H1 (cell line): ENCODE results near the gene CACNB4. TPM values are rescaled to one million over a fixed set of nuclear protein-coding genes. Genes with fewer than 3 reads are reported as not detected.

Experiments
- CTCF ChIA-PET: fragments of 300-600 bp; sonication (Branson Sonifier 250); formaldehyde crosslinking; loops from one replicate; lab custom pipeline; 2021; ENCODE audit not compliant: partially characterized antibody; lab: Charles Lee
- POLR2A ChIA-PET: fragments of 300-600 bp; sonication (Branson Sonifier 250); formaldehyde crosslinking; loops from one replicate; lab custom pipeline; 2021; ENCODE audit warnings: inconsistent platforms; ENCODE audit not compliant: partially characterized antibody; lab: Charles Lee
- DNase-seq, 2 experiments: peaks; one replicate each; pipeline versions ENCODE4 v3.0.0 to v3.0.0-alpha.2; 2010 to 2022; ENCODE audit warnings: low spot score in 2 of 2, low read depth in 1 of 2, mixed read lengths in 1 of 2
- FAIRE-seq: peaks from 2 replicates; lab custom pipeline; 2011; peaks lifted over from hg19 to GRCh38; lab: Jason Lieb, UNC
- H2AFZ ChIP-seq: 2 replicates; pipeline ENCODE4 v1.8.1; 2012; ENCODE audit warnings: low read length, inconsistent platforms
- H2AK5ac ChIP-seq: 2 replicates; pipeline ENCODE4 v1.6.1; 2013; ENCODE audit warnings: low read depth, low read length
- H2BK120ac ChIP-seq: replicated peaks from 2 replicates; pipeline ENCODE3; 2013; ENCODE audit warnings: low read depth, low read length, inconsistent platforms
- H2BK12ac ChIP-seq: 2 replicates; pipeline ENCODE4 v1.6.1; 2013; ENCODE audit warnings: low read depth, low read length
- H2BK15ac ChIP-seq: 2 replicates; pipeline ENCODE4 v1.6.1; 2013; ENCODE audit warnings: low read length
- H2BK20ac ChIP-seq: 2 replicates; pipeline ENCODE4 v1.6.1; 2013; ENCODE audit warnings: low read length
- H2BK5ac ChIP-seq: 2 replicates; pipeline ENCODE4 v1.6.1; 2013; ENCODE audit warnings: low read depth, low read length
- H3K14ac ChIP-seq: 2 replicates; pipeline ENCODE4 v1.6.1; 2013; ENCODE audit warnings: inconsistent platforms; ENCODE audit not compliant: insufficient read length
- H3K18ac ChIP-seq: 2 replicates; pipeline ENCODE4 v1.6.1; 2013; ENCODE audit warnings: low read length; ENCODE audit errors: extremely low read depth
- H3K23ac ChIP-seq: 2 replicates; pipeline ENCODE4 v1.6.1; 2013; ENCODE audit warnings: inconsistent platforms; ENCODE audit not compliant: insufficient read length
- H3K23me2 ChIP-seq: 2 replicates; pipeline ENCODE4 v1.6.1; 2013; ENCODE audit warnings: low read depth, low read length
- H3K27ac ChIP-seq: 2 replicates; pipeline ENCODE4 v1.6.1; 2011; ENCODE audit warnings: low read depth, low read length, inconsistent platforms
- H3K27me3 ChIP-seq, 4 experiments: replicated peaks in 1 of 4; 1 replicate in 1 of 4; 2 replicates in 3 of 4; pipeline versions ENCODE4 v1.6.1 to v1.8.1; 2011 to 2013; ENCODE audit warnings: low read length in 3 of 4, mild to moderate bottlenecking in 3 of 4, inconsistent platforms in 2 of 4, mixed read lengths in 2 of 4, moderate library complexity in 1 of 4; ENCODE audit not compliant: control insufficient read depth in 3 of 4, insufficient read depth in 3 of 4; ENCODE audit errors: extremely low read depth in 1 of 4
- H3K36me3 ChIP-seq, 4 experiments: 2 replicates each; pipeline versions ENCODE4 v1.6.1 to v1.8.1; 2011 to 2013; ENCODE audit warnings: mild to moderate bottlenecking in 4 of 4, low read length in 3 of 4, moderate library complexity in 2 of 4, control low read depth in 1 of 4, inconsistent platforms in 1 of 4; ENCODE audit not compliant: insufficient read depth in 4 of 4, control insufficient read depth in 2 of 4
- H3K4ac ChIP-seq: replicated peaks from 2 replicates; pipeline ENCODE3; 2013; ENCODE audit warnings: low read length, low read depth, mixed read lengths, inconsistent platforms; ENCODE audit not compliant: insufficient read length
- H3K4me1 ChIP-seq, 4 experiments: replicated peaks in 1 of 4; 1 replicate in 1 of 4; 2 replicates in 3 of 4; pipeline versions ENCODE4 v1.6.1 to v1.8.1; 2011 to 2013; ENCODE audit warnings: low read length in 3 of 4, inconsistent platforms in 2 of 4, mixed read lengths in 1 of 4; ENCODE audit not compliant: insufficient read depth in 4 of 4, control insufficient read depth in 3 of 4
- H3K4me2 ChIP-seq, 2 experiments: 2 replicates each; pipeline versions ENCODE4 v1.6.1 to v1.8.1; 2011 to 2013; ENCODE audit warnings: low read depth in 2 of 2, low read length in 2 of 2, control low read depth in 1 of 2, inconsistent platforms in 1 of 2, mild to moderate bottlenecking in 1 of 2; ENCODE audit not compliant: insufficient read depth in 1 of 2
- H3K4me3 ChIP-seq, 4 experiments: fragments of 200-600, 300-600 bp in 1 of 4; sonication (generic), shearing (Covaris generic), sonication (Bioruptor Twin) in 1 of 4; 2 replicates each; pipeline versions ENCODE4 v1.5.1 to v1.8.1; 2011 to 2016; ENCODE audit warnings: low read length in 4 of 4, low read depth in 3 of 4, control low read depth in 2 of 4, inconsistent platforms in 2 of 4, mild to moderate bottlenecking in 2 of 4, mixed read lengths in 1 of 4, moderate library complexity in 1 of 4; ENCODE audit not compliant: insufficient read depth in 2 of 4; ENCODE audit errors: extremely low read depth in 1 of 4
- H3K56ac ChIP-seq: replicated peaks from 2 replicates; pipeline ENCODE3; 2013; ENCODE audit warnings: low read depth, mild to moderate bottlenecking, mixed read lengths, low read length, inconsistent platforms; ENCODE audit not compliant: insufficient read length
- H3K79me1 ChIP-seq: 2 replicates; pipeline ENCODE4 v1.6.1; 2013; ENCODE audit warnings: low read depth, low read length, control low read depth
- H3K79me2 ChIP-seq, 2 experiments: 2 replicates each; pipeline versions ENCODE4 v1.6.1 to v1.8.1; 2012 to 2013; ENCODE audit warnings: low read length in 2 of 2, mild to moderate bottlenecking in 2 of 2, inconsistent platforms in 1 of 2; ENCODE audit not compliant: insufficient read depth in 2 of 2, control insufficient read depth in 1 of 2
- H3K9ac ChIP-seq, 4 experiments: replicated peaks in 1 of 4; 1 replicate in 1 of 4; 2 replicates in 3 of 4; pipeline versions ENCODE4 v1.6.1 to v1.8.1; 2011 to 2013; ENCODE audit warnings: low read depth in 3 of 4, low read length in 3 of 4, control low read depth in 2 of 4, mild to moderate bottlenecking in 2 of 4, moderate library complexity in 2 of 4, inconsistent platforms in 1 of 4; ENCODE audit errors: extremely low read depth in 1 of 4
- H3K9me3 ChIP-seq, 2 experiments: 2 replicates each; pipeline versions ENCODE4 v1.6.1 to v1.8.1; 2012 to 2013; ENCODE audit warnings: mild to moderate bottlenecking in 2 of 2, moderate library complexity in 2 of 2, control low read depth in 1 of 2, inconsistent platforms in 1 of 2, low read depth in 1 of 2, low read length in 1 of 2, mixed read lengths in 1 of 2; ENCODE audit not compliant: insufficient read depth in 2 of 2
- H4K20me1 ChIP-seq, 2 experiments: replicated peaks in 1 of 2; 2 replicates each; pipeline versions ENCODE3 to v1.8.1; 2011 to 2013; ENCODE audit warnings: inconsistent platforms in 2 of 2, low read length in 2 of 2, mild to moderate bottlenecking in 1 of 2; ENCODE audit not compliant: insufficient read depth in 2 of 2, control insufficient read depth in 1 of 2
- H4K5ac ChIP-seq: 2 replicates; pipeline ENCODE4 v1.6.1; 2013; ENCODE audit warnings: low read length, low read depth, mixed read lengths, inconsistent platforms; ENCODE audit not compliant: insufficient read length
- H4K8ac ChIP-seq: 2 replicates; pipeline ENCODE4 v1.8.0; 2013; ENCODE audit warnings: mild to moderate bottlenecking, moderate library complexity, low read length, inconsistent platforms; ENCODE audit not compliant: insufficient read depth; ENCODE audit errors: extremely low read depth
- H4K91ac ChIP-seq: replicated peaks from 2 replicates; pipeline ENCODE3; 2013; ENCODE audit warnings: low read length, mixed read lengths, inconsistent platforms; ENCODE audit not compliant: insufficient read length
- KDM4A ChIP-seq: IDR thresholded peaks from one replicate; pipeline ENCODE4 v1.7.1; 2012; ENCODE audit warnings: low read depth, mild to moderate bottlenecking, moderate library complexity, low read length, inconsistent platforms; ENCODE audit not compliant: severe bottlenecking
- PHF8 ChIP-seq: fragments of 200-600 bp; sonication (generic); conservative IDR thresholded peaks from 2 replicates; pipeline ENCODE4 v1.7.1; 2012; ENCODE audit warnings: low read depth, mild to moderate bottlenecking, inconsistent platforms, low read length, moderate library complexity
- POLR2AphosphoS5 ChIP-seq: IDR thresholded peaks from 2 replicates; pipeline ENCODE4 v1.6.1; 2011; ENCODE audit warnings: low read depth, low read length
- TBP ChIP-seq: IDR thresholded peaks from 2 replicates; pipeline ENCODE4 v1.6.1; 2011; ENCODE audit warnings: low read depth, low read length, improper control_type of control experiment
- ZNF274 ChIP-seq: IDR thresholded peaks from 2 replicates; pipeline ENCODE4 v1.7.0; 2012; ENCODE audit warnings: low read length, borderline replicate concordance; ENCODE audit errors: extremely low read depth
- WGBS, 2 experiments: shearing (Covaris generic) in 1 of 2; methylation state at CpG; one replicate each; pipeline versions ENCODE4 v1.1.6 to v1.1.7; 2013 to 2015; ENCODE audit warnings: low lambda C conversion rate in 2 of 2, mixed read lengths in 2 of 2, inconsistent platforms in 1 of 2, low coverage in 1 of 2, missing lambda C conversion rate in 1 of 2; ENCODE audit not compliant: insufficient replicate concordance in 2 of 2, insufficient coverage in 1 of 2, insufficient read length in 1 of 2; ENCODE audit errors: extremely low coverage in 1 of 2, missing lambda C conversion rate in 1 of 2; 5-methylcytosine and 5-hydroxymethylcytosine counted together
- polyA plus RNA-seq, 7 experiments: library from polyadenylated mRNA; depleted of rRNA in 3 of 7; stranded (reverse) in 5 of 7; unstranded in 2 of 7; fragments of >200 nt in 5 of 7; fragments of 200-250 nt in 2 of 7; gene quantifications; 1 replicate in 5 of 7; 2 replicates in 1 of 7; 4 replicates in 1 of 7; pipeline versions ENCODE4 v1.2.1 to v1.2.3, GENCODE V29; 2011 to 2013; ENCODE audit warnings: missing spikeins in 2 of 7, mixed read lengths in 2 of 7
- total RNA-seq: library from RNA; stranded (reverse); fragmentation: NEBNext Ultra II Directional; extraction: Animal tissue kit (Norgen Biotek cat#: 25700); gene quantifications from 2 replicates; pipeline ENCODE4 v1.2.1, GENCODE V29; 2021

CACNB4 gene
- total and polyA plus RNA-seq, 2 of the 8 experiments (the other 6 are each of a cell fraction or from before 2014, with no cell fraction given): 2.0 to 4.0 TPM

GRCh38 chr2:151860210-151860609 is 238.6 kb downstream of the CACNB4 start:
- Histone ChIP-seq H3K9ac (no peak overlapping the region), H3K4ac (no peak overlapping the region), H4K20me1 (no peaks in the 10 kb centered on the region), H3K4me3 (no peak overlapping the region), H3K4me1 (no peaks in the 10 kb centered on the region), H2BK20ac (no peak overlapping the region), H2BK5ac (no peak overlapping the region), H2AFZ (no peak overlapping the region), H2BK120ac (no peak overlapping the region), H3K36me3 (no peaks in the 10 kb centered on the region), H3K23me2 (no peaks in the 10 kb centered on the region), H2AK5ac (no peak overlapping the region), H4K8ac (no peak overlapping the region), H3K79me1 (no peaks in the 10 kb centered on the region), H3K4me2 (no peak overlapping the region), H3K27ac (no peak overlapping the region), H3K14ac (no peak overlapping the region), H2BK15ac (no peak overlapping the region), H3K79me2 (no peaks in the 10 kb centered on the region), H2BK12ac (no peak overlapping the region), H3K9me3 (no peaks in the 10 kb centered on the region), H3K18ac (no peak overlapping the region), H3K56ac (no peak overlapping the region), H4K91ac (no peak overlapping the region), H4K5ac (no peak overlapping the region), H3K23ac (no peak overlapping the region), H3K27me3 (no peaks in the 10 kb centered on the region)
- POLR2A ChIA-PET: no interaction called here
- no peak for TF ChIP-seq KDM4A
- TF ChIP-seq ZNF274: no peak
- TF ChIP-seq TBP: no peak
- TF ChIP-seq POLR2AphosphoS5: no peak
- no peak for TF ChIP-seq PHF8
- CTCF ChIA-PET: interaction anchor here (1.0 to 1.3 kb wide), 2 partner anchors 11 to 138 kb away, joined by 3 to 4 read pairs; no protein-coding TSS in a partner anchor
- FAIRE-seq (no peak), DNase-seq (no peak)
- 91% methylated on average over 4 of the region's 4 CpGs; no CpG with 5 or more reads in 1 of the 2 experiments for WGBS, 2 experiments
